HG02642 (cell line): ENCODE data around the gene PALM.
"Not testable (repeated sequence)": the region's sequence is repeated elsewhere in the genome, so short reads cannot be mapped to it uniquely, and the experiment has no call there.

Experiments used
- ATAC-seq: cut with Tn5 transposase; IDR thresholded peaks from one replicate; pipeline ENCODE4 v1.9.1; 2021; ENCODE audit warnings: mild to moderate bottlenecking; ENCODE audit not compliant: unreplicated experiment, poor library complexity

Gene PALM

DNA sequence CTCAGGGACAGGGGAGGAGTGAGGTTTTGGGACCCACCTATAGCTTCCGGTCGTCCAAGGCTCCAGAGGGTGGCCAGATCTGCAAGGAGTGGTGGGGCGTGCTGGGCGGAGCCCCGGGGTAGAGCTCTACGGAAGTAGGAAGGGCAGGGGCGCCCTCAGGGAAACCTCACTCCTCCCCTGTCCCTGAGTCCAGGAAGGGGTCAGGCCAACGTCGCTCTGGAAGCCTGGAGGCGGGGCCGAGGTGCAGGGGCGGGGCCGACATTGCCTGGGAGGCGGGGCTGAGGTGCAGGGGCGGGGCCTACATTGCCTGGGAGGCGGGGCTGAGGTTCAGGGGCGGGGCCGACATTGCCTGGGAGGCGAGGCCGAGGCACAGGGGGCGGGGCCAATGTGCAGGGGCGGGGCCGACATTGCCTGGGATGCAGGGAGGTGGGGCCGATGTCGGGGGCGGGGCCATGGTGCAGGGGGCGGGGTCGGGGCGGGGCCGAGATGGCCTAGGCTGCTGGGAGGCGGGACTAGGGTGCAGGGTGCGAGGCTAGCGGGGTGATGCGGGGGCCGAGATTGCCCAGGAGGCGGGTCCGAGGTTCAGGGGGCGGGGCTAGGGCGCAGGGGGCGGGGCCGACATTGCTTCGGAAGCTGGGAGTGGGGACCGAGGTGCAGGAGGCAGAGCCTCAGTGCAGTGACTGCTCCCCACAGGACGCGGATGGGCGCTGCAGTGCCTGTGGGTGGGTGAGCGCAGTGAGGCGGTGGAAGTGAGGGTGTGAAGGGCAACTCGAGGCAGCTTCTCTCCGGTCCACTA is 4.9 kb upstream of the PALM start:
- ATAC-seq: no peak

DNA sequence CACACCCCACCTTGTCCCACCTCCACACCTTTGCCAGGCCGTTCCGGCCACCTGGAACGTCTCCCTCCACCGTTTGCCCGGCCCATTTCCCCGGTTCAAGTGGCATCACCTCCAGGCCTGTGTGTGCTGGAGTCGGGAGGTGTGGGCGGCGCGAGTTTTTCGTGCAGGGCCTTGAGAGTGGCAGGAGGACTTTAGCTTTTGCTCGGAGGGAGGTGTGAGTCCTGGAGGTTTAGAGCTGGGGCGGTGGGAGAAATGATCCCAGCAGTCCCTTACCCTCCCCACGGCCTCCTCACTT is 4.3 kb upstream of the PALM start:
- ATAC-seq: no peak

DNA sequence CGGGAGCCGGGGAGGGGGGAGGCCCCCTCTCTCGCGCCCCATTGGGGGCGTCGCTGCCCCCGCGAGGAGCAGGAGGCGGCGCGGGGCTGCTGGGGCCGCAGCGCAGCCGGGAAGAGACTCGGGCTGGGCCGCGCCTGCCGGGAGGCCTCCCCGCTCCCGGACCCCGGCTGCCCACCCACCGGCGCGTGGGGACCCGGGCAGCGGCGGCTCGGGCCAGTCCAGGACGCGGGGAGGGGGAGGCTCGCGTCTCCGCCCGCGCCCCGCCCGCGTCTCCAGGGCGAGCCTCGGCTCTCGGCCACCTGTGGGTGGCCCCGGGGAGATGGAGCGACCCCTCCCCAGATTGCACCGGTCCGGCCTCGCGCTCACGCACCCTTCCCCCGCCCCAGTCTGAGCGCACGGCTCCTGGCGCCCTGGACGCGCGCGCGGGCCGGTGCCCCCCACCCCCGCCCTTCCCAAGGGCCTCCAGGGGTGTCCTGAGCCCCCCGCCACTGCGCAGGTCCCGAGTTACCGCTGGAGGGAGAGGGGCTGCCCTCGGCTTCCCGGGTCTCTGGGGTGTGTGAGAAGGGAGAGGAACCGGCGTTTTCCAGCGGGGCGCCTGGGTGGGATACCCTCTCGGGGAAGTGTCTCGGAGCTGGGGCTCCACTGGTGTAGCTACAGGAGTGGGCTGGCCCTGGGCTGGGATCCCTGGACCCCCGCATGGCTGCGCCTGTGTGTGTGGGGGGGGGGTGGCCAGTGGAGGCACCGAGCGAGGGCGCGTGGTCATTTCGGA is 645 bp downstream of the PALM start:
- ATAC-seq: no peak

DNA sequence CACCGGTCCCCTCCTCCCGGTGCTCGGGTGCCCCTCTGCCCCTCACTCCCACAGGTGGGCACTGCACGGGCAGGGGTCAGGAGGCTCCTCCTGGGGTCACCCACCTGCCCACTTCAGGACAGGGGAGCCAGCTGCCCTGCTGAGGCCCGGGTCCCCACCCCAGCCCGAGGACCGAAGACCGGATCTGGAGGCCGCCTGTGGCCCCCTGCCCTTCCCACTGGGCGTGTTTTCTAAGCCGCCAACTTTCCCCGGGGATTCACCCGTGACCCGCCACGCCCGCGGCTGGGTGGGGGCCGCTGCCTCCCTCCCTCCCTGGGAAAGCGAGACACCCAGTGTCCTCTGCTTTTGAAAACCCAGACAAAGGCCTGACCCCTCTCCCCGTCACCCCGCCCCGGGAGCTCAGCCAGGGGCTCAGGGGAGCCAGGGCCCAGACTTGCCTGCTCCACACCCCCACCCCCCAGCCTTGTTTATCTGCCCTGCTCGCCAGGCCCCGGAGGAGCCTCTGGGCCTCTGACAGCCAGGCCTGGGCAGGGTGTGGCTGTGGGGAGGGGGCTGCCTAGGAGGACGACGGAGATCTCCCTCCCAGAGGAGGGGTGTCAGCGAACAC is 1.3 kb downstream of the PALM start:
- ATAC-seq: no peak

DNA sequence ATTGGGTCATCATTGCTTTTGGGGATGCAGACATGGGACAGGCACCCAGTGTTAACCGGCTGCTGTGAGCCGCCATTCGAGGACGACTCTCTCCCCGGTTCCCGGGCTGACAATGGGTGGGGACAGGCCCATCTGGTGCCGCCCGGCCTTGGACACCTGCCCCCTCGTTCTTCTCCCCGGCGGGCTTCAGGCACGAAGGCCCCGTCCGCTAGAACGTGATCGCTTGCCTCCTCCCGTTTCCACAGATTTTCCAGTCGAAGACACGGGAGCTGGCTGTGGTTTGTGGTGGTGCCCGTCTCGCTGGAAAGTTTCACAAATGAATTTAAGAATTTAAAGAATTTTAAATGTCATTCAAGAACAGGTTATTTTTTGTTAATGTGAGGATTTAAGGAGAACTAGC is 2.0 kb downstream of the PALM start:
- ATAC-seq: no peak

DNA sequence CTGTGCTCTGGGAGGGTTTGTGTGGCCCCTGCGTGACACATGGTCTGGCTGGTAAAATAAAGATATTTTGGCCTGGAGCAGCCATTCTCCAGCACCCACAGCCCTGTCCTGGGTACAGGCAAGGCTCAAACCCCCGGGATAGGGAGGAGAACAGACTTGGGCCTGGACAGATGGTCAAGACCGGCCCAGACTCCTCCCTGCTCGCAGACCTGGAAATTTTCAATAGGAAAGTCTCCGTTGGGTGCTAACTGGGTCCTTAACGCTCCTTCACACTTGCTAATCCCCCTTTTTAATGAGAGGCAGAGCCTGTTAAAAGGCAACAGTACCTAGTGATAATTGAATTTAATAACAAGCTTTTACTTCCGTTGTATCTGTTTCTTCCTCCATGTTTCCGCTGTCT is 2.5 kb downstream of the PALM start:
- ATAC-seq: no peak

DNA sequence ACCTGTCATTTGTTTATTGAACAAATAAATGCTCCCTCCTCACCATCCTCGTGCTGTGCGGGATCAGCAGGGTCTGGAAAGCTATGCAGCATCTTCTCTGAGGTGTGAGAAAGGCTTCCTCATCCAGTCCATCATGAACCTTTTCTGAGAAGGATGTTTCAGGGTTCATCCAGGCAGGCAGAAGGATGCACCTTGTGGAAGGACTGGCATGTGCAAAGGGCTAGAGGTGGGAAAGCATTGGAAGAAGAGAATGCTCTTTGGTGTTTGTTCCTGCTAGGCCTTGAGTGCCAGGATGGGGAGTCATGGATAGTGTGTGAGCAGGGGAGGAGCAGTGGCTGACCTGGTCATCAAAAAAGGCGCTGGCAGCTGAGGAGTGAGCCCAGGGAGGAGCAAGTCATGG is 6.6 kb downstream of the PALM start:
- ATAC-seq: no peak

DNA sequence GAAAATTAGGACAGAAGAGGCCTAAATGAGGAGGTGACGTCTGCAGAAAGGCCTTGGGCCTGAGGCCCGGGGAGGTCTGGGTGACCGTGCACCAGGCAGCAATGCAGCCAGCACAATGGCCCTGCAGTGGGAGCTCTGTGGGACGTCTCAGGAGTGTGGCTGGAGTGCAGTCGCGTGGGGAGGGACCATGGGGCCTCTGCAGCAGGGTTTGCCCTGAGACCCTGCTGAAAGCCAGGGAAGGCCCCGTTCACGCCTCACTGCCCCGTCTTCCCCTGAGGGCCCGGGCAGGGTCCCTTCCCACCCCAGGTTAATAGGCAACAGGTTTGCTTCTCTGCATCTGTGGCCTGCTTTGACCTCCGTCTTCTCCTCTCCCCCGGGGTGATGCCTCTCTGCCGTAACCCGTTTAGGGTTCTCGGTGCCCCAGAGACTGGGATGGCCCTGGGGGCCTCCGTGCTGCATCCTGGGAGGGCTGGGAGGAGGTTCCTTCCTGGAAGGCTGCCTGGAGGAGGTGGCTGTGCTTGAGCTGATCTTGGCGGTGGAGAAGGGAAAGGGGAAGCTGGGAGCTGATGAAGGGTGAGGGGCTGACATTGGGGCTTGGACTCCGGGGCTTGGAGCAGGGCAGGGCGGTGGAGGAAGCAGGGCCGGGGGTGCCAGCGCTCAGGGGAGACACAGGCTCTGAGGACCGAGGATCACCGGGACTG is 9.7 kb downstream of the PALM start:
- no peak for ATAC-seq

DNA sequence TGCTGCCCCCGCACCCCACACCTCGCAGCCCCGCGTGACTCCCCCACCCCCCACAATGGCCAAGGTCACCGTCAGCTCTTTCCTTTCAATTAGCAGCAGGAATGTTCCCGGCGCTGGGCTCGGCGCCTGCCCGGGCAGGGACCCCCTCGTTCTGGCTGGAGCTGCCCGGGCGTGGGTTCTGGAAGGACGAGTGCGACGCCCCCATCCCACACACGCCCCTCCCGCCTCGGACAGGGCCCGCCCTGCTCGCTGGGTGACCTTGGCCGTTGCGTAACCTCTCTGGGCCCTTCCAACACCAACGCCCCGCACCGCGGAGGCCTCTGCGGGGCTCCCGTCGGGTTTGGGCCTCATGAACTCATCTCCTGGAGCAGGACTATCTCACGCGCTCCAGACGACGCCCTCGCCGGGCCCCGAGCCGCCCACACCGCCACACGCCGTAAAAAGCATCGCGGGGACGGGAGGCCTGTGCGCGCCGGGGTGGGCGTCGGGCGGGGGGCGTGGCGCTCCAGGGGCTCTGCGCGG is 10.3 kb downstream of the PALM start:
- ATAC-seq: no peak

DNA sequence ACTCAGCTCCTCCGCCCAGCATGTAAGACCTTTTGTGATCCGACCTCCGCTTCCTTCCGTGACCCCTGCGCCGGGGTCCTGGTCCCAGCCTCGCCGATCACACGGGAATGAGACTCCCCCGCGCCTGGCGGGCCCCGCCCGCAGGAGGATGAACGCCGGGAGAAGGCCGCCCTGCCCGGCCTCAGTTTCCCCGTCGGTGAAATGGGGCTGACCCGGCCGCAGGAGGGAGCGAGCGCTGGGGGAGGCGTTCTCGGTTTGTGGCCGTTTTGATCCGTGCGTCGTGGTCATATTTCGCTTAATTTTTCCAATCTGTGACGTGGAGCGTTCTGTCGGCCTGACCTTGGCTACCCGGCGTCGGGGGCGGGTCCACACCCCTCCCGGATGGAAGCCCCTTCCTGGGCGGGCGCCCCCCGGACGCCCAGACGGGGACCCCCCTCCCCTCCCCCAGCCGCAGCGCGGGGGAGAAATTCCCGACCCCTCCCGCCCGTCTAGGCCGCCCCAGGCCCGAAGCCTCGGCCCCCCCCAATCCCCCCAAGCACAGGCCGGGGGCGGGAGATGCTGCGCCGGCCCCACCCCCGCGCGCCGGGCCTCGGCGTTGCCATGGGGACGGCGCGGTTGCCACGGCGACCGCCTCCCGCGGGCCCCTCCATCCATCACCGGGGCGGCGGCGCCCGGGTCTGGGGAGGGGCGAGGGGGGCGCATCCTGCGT is 11.1 kb downstream of the PALM start:
- ATAC-seq: no peak

DNA sequence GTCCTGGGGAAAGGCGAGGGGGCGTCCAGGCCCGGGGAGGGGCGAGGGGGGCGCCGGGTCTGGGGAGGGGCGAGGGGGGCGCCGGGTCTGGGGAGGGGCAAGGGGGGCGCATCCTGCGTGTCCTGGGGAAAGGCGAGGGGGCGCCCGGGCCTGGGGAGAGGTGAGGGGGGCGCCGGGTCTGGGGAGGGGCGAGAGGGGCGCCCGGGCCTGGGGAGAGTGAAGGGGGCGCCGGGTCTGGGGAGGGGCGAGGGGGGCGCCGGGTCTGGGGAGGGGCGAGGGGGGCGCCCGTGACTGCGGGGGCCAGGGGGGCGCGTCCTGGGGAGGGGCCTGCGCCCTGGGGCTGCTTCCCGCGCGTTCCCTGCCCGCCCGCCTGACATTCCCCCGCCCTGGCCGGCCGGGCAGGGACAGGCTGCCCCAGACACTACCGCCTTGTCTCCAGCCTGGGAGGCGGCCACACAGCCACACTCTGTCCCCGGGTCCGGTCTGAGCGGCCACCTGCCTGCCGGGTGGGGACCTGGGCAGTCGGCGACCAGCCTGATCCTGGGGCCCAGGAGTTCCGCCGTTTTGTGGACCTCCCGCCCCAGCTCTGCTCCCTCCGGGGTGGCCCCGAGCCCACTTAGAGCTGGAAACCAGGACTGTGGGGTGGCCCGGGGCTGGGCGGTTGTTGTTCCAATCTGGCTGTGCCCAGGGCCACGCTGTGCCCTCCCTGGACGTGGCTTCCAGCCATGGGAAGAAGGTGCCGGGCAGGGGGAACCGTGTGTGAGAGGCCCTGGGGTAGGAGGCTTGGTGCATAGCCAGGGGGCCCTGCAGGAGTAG is 11.8 kb downstream of the PALM start:
- ATAC-seq: no peak

DNA sequence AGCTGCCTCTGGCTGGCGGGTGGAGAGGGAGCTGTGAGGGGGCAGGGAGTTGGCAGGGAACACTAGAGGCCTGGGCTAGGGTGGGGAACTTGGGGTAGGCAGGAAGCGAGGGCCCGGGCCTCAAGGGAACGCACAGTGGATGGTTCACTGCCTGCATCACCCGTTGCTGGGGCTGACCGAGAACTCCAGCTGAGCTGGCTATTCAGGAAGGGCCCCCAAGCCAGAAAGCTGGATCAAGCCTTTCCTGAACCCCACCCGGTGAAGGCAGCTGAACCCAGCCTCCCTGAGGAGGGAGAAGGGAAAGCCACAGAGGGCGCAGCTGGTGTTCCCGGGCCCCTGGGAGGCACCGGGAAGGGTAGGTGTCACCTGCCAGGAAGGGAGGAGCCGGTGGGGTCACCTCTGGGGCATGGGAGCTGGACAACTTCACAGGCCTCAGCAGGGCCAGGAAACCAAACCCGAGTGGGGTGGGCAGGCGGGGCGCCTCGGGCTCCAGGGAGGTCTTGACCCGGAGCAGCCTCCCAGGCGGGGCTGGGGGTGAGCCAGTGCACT is 13.9 kb downstream of the PALM start:
- ATAC-seq: no peak

DNA sequence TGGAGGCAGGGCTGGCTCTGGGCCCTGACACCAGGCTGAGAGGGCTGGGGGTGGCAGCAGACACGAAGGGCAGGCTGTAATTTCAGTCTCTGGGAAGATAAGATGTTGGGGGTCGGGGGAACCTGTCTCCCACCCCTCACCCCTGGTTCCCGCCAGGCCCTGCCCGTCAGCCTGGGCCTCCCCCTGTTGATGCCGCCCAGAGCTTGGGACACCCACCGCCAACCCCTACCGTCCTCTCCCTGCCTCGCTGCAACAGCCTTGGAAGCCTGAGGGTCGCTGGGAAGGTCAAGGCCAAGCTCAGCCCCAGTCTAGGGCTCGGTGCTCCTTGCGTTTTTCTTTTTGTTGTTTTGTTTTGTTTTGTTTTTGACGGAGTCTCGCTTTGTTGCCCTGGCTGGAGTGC is 14.5 kb downstream of the PALM start:
- ATAC-seq: no peak

DNA sequence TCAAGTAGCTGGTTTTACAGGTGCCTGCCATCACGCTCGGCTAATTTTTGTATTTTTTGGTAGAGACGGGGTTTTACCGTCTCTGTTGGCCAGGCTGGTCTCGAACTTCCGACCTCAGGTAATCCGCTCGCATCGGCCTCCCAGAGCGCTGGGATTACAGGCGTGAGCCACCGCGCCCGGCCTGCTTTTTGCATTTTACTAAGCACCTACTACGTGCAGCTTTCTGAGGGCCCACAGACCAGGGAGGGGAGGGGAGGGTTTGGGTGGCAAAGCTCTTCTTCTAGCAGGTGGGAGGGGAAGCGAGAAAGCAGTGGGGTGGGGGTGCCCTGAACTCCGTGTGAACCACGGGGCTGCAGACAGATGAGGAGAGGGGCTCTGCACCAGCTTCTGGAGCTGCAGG is 15.0 kb downstream of the PALM start:
- no peak for ATAC-seq

DNA sequence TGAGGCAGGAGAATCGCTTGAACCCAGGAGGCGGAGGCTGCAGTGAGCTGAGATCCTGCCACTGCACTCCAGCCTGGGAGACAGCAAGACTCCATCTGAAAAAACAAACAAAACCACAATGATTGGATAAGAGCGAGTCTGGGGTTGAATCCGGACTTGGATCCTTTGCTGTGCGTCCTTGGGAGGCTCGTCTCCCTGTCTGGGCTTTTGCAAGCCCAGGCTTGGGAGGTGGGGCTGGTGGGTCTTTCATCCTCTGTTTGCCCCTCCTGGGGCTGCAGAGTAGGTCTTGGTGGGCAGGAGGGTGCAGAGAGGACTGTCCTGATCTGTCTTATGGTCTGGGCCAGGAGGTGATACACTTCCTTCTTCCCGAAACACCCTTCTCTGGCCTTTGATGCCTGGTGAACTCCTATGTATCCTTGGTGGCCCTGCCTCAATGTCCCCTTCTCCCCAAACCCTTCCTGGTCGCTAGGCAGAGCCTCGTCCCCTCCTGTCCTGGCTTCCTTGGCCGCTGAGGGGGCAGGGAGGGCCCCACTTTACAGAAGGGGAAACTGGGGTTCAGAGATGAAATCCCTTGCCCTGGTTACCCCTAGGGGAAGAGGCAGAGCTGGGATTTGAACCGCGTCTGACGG is 16.8 kb downstream of the PALM start:
- no peak for ATAC-seq

DNA sequence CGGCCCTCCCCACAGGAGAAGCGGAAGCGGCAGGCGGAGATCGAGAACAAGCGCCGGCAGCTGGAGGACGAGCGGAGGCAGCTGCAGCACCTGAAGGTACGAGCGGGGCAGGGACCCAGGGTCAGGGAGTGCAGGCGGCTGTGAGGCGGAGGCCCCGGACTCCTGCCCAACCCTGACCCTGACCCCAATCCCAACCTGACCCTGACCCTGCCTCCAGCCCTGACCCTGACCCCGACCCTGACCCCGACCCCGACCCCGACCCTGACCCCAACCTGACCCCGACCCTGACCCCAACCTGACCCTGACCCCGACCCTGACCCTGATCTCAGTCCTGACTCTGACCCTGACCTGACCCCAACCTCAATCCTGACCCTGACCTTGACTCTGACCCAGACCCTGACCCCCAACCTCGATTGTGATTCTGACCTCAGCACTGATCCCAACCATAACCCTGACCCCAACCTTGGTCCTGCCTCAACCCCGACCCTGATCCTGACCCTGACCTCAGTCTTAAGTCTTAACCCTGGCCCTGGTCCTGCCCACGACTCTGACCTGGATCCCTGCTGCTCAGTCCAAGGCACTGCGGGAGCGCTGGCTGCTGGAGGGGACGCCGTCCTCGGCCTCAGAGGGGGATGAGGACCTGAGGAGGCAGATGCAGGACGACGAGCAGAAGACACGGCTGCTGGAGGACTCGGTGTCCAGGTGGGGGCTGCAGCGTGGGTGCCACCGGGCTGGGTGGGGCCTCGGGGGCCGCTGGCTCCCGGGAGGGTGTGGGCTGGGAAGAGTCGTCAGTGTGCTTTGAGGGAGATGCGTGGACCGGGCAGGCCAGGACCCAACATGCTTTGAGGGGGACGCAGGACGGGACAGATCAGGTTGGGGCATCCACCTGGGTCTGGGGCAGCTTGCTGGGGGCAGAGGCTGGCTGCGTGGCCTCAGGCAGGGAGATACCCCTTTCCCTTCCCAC is 18.5 kb downstream of the PALM start:
- ATAC-seq: no peak

DNA sequence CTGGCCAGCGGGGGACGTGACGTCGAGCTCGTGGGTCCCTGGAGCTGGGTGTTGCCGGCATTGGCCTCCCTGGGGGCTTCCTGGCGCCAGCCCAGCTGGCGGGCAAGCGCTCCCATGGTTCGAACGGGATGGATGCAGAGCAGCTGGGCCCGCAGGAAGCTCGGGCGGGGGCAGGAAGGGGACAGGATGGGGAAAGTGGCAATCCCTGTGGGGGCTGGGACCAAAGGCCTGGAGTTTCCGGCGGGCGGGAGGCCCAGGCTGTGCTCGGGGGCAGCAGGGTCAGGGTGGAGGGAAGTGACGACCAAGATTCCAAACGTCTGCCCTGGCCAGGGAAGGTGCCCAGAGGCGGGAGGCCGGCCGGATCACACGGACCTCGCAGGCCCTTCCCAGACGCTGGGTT is 19.3 kb downstream of the PALM start:
- no peak for ATAC-seq

DNA sequence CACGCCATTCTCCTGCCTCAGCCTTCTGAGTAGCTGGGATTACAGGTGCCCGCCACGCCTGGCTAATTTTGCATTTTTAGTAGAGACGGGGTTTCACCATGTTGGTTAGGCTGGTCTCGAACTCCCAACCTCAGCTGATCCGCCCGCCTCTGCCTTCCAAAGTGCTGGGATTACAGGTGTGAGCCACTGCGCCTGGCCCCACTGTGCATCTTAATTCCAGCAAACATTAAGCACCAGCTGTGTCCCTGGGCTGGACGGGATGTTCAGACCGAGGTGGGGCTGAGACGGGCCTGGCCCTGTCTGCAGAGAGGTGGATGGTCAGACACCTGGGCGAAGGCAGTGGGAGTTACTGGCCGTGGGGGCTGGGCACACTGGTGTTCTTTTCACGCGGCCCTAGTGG is 20.8 kb downstream of the PALM start:
- ATAC-seq: not testable (repeated sequence)
